ENCODE data around the gene SIK3.

DNA sequence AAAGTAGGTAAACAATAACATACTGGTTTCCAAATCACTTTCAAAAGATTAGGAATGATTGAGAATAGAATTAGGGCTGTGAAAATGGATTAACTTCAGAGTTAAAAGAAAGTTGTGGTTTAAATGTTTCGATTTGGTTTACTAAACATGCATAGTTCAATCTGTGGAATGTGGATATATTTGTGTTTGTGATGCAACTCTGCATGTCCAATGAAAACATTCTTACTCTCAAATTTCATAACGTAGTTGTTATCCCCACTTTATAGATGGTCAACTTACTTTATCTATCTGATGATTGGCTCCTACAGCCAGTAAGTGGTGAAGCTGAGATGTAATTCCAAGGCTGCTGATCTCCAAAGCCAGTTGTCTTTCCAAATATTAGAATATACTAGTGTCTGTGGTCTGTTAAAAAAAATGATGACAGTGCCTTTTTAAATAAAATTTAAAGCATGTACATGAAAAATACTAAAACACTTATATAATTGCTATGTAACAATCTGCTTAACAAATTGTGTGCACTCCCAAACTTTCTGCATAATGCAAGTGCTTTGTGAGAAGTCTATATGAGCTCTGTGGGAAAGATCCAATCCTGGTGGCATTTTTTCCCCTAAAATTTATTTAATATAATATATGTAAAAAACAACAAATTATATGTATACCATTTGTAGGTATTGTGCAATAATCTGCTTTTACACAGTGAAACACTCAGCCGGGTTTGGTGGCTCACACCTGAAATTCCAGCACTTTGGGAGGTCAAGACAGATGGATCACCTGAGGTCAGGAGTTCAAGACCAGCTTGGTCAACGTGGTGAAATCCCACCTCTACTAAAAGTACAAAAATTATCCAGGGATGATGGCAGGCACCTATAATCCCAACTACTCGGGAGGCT is 9.7 kb upstream of the SIK3 start:
- TF ChIP-seq, protein P1, sequence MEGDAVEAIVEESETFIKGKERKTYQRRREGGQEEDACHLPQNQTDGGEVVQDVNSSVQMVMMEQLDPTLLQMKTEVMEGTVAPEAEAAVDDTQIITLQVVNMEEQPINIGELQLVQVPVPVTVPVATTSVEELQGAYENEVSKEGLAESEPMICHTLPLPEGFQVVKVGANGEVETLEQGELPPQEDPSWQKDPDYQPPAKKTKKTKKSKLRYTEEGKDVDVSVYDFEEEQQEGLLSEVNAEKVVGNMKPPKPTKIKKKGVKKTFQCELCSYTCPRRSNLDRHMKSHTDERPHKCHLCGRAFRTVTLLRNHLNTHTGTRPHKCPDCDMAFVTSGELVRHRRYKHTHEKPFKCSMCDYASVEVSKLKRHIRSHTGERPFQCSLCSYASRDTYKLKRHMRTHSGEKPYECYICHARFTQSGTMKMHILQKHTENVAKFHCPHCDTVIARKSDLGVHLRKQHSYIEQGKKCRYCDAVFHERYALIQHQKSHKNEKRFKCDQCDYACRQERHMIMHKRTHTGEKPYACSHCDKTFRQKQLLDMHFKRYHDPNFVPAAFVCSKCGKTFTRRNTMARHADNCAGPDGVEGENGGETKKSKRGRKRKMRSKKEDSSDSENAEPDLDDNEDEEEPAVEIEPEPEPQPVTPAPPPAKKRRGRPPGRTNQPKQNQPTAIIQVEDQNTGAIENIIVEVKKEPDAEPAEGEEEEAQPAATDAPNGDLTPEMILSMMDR (IDR thresholded peaks at IDR 0.05), result no peak
- TF ChIP-seq ZFX (IDR thresholded peaks at IDR 0.05; ENCODE audit: borderline replicate concordance), result no peak
